K562 (cell line): ENCODE measurements around the gene CELF4. TPM values are rescaled to one million over a fixed set of nuclear protein-coding genes. Genes with fewer than 3 reads are reported as not detected.

ENCODE experiments used
- ATAC-seq: fragments of 200-7000 bp; cut with Tn5 transposase; 3 replicates; pipeline ENCODE4 v1.9.1; 2020; ENCODE audit warnings: moderate library complexity
- BruUV-seq: library from RNA; stranded (reverse); fragments of 400-500 nt; replicated peaks from 2 replicates; lab custom pipeline; 2021; lab: Mats Ljungman, UMichigan
- CTCF ChIA-PET: fragments of 300-600 bp; formaldehyde crosslinking; extraction: SDS; loops from one replicate; lab custom pipeline; 2021; ENCODE audit warnings: low intra/inter-chr PET ratio; lab: Yijun Ruan, JAX
- POLR2A ChIA-PET: fragments of 300-600, 350-650 bp; sonication (Branson Sonifier 250); formaldehyde crosslinking; extraction: SDS; loops from one replicate; lab custom pipeline; 2021; ENCODE audit warnings: antibody characterized with exemption, inconsistent platforms; lab: Yijun Ruan, JAX
- DNase-seq, 4 experiments: peaks; one replicate each; pipeline versions ENCODE4 v3.0.0 to v3.0.0-alpha.2; 2011 to 2018; ENCODE audit warnings: low spot score in 3 of 4, mixed read lengths in 3 of 4; ENCODE audit errors: extremely low read depth in 1 of 4
- FAIRE-seq: peaks from 2 replicates; lab custom pipeline; 2011; peaks lifted over from hg19 to GRCh38; lab: Jason Lieb, UNC
- H2AFZ ChIP-seq: 2 replicates; pipeline ENCODE4 v1.6.0; 2011; ENCODE audit warnings: low read depth, low read length, control low read depth, inconsistent platforms
- H3K27ac ChIP-seq: fragments of 200-600 bp; 3 replicates; pipeline ENCODE4 v1.8.0; 2011; ENCODE audit warnings: low read depth, mild to moderate bottlenecking, control low read depth, inconsistent platforms, low read length, moderate library complexity, mixed read lengths; ENCODE audit errors: extremely low read depth
- H3K27me3 ChIP-seq, 2 experiments: fragments of 300-600 bp in 1 of 2; 2 replicates in 1 of 2; 3 replicates in 1 of 2; pipeline versions ENCODE4 v1.6.0 to v1.8.0; 2011; ENCODE audit warnings: inconsistent platforms in 2 of 2, low read length in 2 of 2, mild to moderate bottlenecking in 1 of 2, mixed read lengths in 1 of 2, moderate library complexity in 1 of 2; ENCODE audit not compliant: control insufficient read depth in 2 of 2, insufficient read depth in 2 of 2
- H3K36me3 ChIP-seq: fragments of 300-600 bp; 3 replicates; pipeline ENCODE4 v1.8.0; 2011; ENCODE audit warnings: mild to moderate bottlenecking, low read length, inconsistent platforms; ENCODE audit not compliant: control insufficient read depth, insufficient read depth
- H3K4me1 ChIP-seq, 2 experiments: fragments of 200-600 bp in 1 of 2; replicated peaks in 1 of 2; 2 replicates in 1 of 2; 3 replicates in 1 of 2; pipeline versions ENCODE4 v1.5.1 to v1.8.0; 2011; ENCODE audit warnings: inconsistent platforms in 2 of 2, low read length in 2 of 2, mild to moderate bottlenecking in 1 of 2, mixed read lengths in 1 of 2, moderate library complexity in 1 of 2; ENCODE audit not compliant: control insufficient read depth in 2 of 2, insufficient read depth in 2 of 2
- H3K4me2 ChIP-seq: 2 replicates; pipeline ENCODE4 v1.6.1; 2011; ENCODE audit warnings: low read length, control low read depth, inconsistent platforms, mixed read lengths; ENCODE audit not compliant: insufficient read depth
- H3K4me3 ChIP-seq: fragments of 200-600 bp; sonication (generic), shearing (Covaris generic); 2 replicates; pipeline ENCODE4 v1.5.1; 2016; ENCODE audit warnings: control low read depth, inconsistent platforms
- H3K79me2 ChIP-seq: fragments of 200-600 bp; 3 replicates; pipeline ENCODE4 v1.8.0; 2011; ENCODE audit warnings: low read length, inconsistent platforms; ENCODE audit not compliant: control insufficient read depth, insufficient read depth
- H3K9ac ChIP-seq, 2 experiments: 2 replicates each; pipeline versions ENCODE4 v1.6.0 to v1.6.1; 2011; ENCODE audit warnings: low read depth in 2 of 2, low read length in 2 of 2, control low read depth in 1 of 2, inconsistent platforms in 1 of 2, mild to moderate bottlenecking in 1 of 2, mixed read lengths in 1 of 2; ENCODE audit not compliant: insufficient read depth in 1 of 2
- H3K9me1 ChIP-seq: one replicate; pipeline ENCODE4 v1.6.0; 2011; ENCODE audit warnings: inconsistent platforms, mild to moderate bottlenecking, low read length, moderate library complexity; ENCODE audit not compliant: control insufficient read depth, insufficient read depth
- H3K9me3 ChIP-seq: replicated peaks from 2 replicates; pipeline ENCODE4 v1.5.1; 2011; ENCODE audit warnings: low read depth, low read length, inconsistent platforms; ENCODE audit not compliant: control insufficient read depth, insufficient read depth
- H4K20me1 ChIP-seq: replicated peaks from 2 replicates; pipeline ENCODE4 v1.6.1; 2011; ENCODE audit warnings: low read length, inconsistent platforms, mixed read lengths; ENCODE audit not compliant: control insufficient read depth, insufficient read depth
- ARID1B ChIP-seq: fragments of 450-650 bp; IDR thresholded peaks from 2 replicates; pipeline ENCODE4 v1.6.1; 2016; ENCODE audit warnings: antibody characterized with exemption, mild to moderate bottlenecking, inconsistent platforms
- BACH1 ChIP-seq: fragments of 200-800 bp; sonication (Bioruptor generic); IDR thresholded peaks from 2 replicates; pipeline ENCODE4 v1.6.1; 2016; ENCODE audit warnings: missing genetic modification characterization, missing compliant biosample characterization
- NCOA2 ChIP-seq, 2 experiments: fragments of 450-650 bp; IDR thresholded peaks; 2 replicates each; pipeline ENCODE4 v1.6.1; 2018; ENCODE audit warnings: mild to moderate bottlenecking in 2 of 2, moderate library complexity in 1 of 2; ENCODE audit not compliant: partially characterized antibody in 2 of 2
- ZNF232 ChIP-seq: sonication (generic); formaldehyde crosslinking; IDR thresholded peaks from 2 replicates; pipeline ENCODE4 v1.8.0; 2022; ENCODE audit warnings: mild to moderate bottlenecking, missing genetic modification reagents
- ZNF830 ChIP-seq: fragments of 250-450 bp; sonication (Bioruptor Pico); IDR thresholded peaks from 2 replicates; pipeline ENCODE4 v1.5.0; 2021; ENCODE audit warnings: mild to moderate bottlenecking
- WGBS: fragments of 100-300 bp; shearing (Covaris generic); methylation state at CpG from one replicate; pipeline ENCODE4 v1.1.6; 2016; ENCODE audit warnings: low coverage, mixed read lengths; ENCODE audit not compliant: insufficient coverage; ENCODE audit errors: missing lambda C conversion rate; 5-methylcytosine and 5-hydroxymethylcytosine counted together
- in situ Hi-C: fragments of 300-500 bp; cut with MboI; formaldehyde crosslinking; loops from 4 replicates; pipeline ENCODE4 v1.15.0; 2018; ENCODE audit warnings: inconsistent platforms, mixed read lengths
- intact Hi-C: fragments of 100-400 bp; cut with micrococcal nuclease; formaldehyde crosslinking; loops from 2 replicates; pipeline ENCODE4 v1.14.2; 2022
- polyA plus RNA-seq, 8 experiments: library from polyadenylated mRNA; depleted of rRNA in 4 of 8; stranded (reverse) in 5 of 8; unstranded in 3 of 8; fragments of >200 nt; fragmentation: Nextera tagmentation in 2 of 8; fragmentation: Illumina TruSeq in 1 of 8; extraction: Ambion mirVana in 2 of 8; extraction: Trizol in 1 of 8; gene quantifications; 2 replicates each; pipeline versions ENCODE4 v1.2.1 to v1.2.3, GENCODE V29; 2011 to 2014; ENCODE audit warnings: inconsistent platforms in 1 of 8, missing spikeins in 1 of 8
- total RNA-seq, 7 experiments: library from RNA; depleted of rRNA in 6 of 7; stranded (reverse); fragments of >200 nt in 6 of 7; fragmentation: Illumina TruSeq in 2 of 7; extraction: Trizol in 2 of 7; gene quantifications; 2 replicates each; pipeline versions ENCODE4 v1.2.1 to v1.2.3, GENCODE V29; 2011 to 2021; ENCODE audit warnings: low replicate concordance in 1 of 7

CELF4 gene
- total and polyA plus RNA-seq, 9 of the 15 experiments (the other 6 are each of a cell fraction or from before 2014, with no cell fraction given), result 0.04 to 0.24 (median 0.07) TPM; not detected in 3

DNA sequence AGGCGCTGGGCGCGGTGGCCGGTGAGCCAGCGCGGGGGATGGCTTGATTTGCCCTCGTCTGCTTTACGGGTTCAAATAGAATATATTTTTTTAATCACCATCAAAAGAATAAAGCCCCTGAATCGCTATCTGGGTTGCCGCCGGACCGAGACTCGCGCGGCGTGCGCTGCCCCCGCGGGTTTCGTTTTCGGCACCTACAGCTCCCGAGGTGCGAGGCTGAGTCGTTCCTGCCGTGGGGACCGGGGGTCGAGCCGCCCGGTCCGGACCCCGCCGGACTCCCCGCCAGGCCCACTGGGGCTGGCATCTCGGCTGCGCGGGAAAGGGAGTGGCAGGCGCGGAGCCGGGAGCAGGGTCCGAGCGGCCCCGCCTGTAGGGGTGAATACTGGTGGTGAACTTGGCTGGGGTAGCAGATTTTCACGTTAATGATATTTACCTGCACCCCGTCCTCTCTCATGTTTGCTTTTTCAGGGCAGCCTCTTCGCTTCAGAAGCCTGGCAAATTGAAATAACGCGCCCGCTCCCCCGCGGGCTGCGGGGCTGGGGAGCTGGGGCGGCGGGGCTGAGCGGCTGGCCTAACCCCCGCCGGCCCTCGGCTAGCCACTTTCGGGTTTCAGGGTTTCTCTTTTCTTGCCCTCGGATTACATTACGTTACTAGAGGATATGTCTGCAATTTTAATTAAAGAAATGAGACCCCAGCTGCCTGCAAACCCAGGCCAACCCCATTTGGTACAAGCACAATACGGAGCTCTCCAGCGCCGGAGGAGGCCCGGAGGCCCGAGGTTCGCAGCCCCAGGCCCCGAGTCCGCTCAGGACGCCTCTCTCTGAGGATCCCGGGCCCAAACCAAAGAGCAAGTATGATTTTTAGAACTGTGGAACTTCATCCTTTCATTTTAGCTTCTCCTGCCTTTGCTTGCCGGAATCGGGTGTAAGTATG is 1.7 kb upstream of the CELF4 start:
- Histone ChIP-seq H3K79me2 (no peaks in the 10 kb centered on the region), H4K20me1 (no peaks in the 10 kb centered on the region), H3K27ac (no peak overlapping the region), H3K9me1 (no peaks in the 10 kb centered on the region), H3K36me3 (no peaks in the 10 kb centered on the region), H3K4me3 (no peak overlapping the region), H3K27me3 (peaks cover 4 to 21% of the 10 kb centered on the region in 2 experiments; a peak in 2 of 5 replicates), H3K4me2 (no peak overlapping the region), H3K4me1 (peaks cover 0 to 5% of the 10 kb centered on the region in 2 experiments; a peak in 1 of 5 replicates)
- CTCF ChIA-PET, result no interaction called here
- intact Hi-C loops, result no loop called here
- WGBS, result 6% methylated on average over 50 of the region's 72 CpGs
- POLR2A ChIA-PET, result no interaction called here
- FAIRE-seq, result no peak
- TF ChIP-seq NCOA2 (IDR thresholded peaks at IDR 0.05; ENCODE audit: partially characterized antibody in 2 of 2) (no peak), ZNF232 (CRISPR knock-in tag) (no peak), ZNF830 (CRISPR knock-in tag) (no peak), ARID1B (no peak), BACH1 (tag) (no peak)
- TF ChIP-seq, all 486 proteins: peak for 0
- in situ Hi-C loops, result no loop called here
- ATAC-seq (no peak), DNase-seq (no peak)
- H3K9me3 ChIP-seq, result no peaks in the 10 kb centered on the region
- H2AFZ ChIP-seq, result no peak overlapping the region
- BruUV-seq, result no TSS peak
- no peak overlapping the region for H3K9ac ChIP-seq
